Right lobe of liver (tissue), 4 donors: ENCODE measurements around the gene MYO15A.

Experiments
- POLR2A ChIP-seq: fragments of 450-650 bp; IDR thresholded peaks from one replicate; pipeline ENCODE4 v1.6.1; 2017; ENCODE audit warnings: antibody characterized with exemption, mild to moderate bottlenecking
- TF ChIP-seq, protein P1 (sequence below), 4 donors: fragments of 200-600 bp in 3 of 4; fragments of 450-650 bp in 1 of 4; IDR thresholded peaks; one replicate each; pipeline versions ENCODE4 v1.5.1 to v1.8.0; 2016 to 2022; ENCODE audit warnings: antibody characterized with exemption in 4 of 4, mild to moderate bottlenecking in 2 of 4
- donor health status: DM: no; HTN: no; CAD: no.
- donor health status: DM: no; HTN: no; CAD: no.
- donor health status: DM: no; HTN: yes; CAD: no.

GRCh38 chr17:18115517-18115916 lies 7.0 kb downstream of the MYO15A start:
- peak; percentile 41 for TF ChIP-seq POLR2A
- TF ChIP-seq, protein P1, sequence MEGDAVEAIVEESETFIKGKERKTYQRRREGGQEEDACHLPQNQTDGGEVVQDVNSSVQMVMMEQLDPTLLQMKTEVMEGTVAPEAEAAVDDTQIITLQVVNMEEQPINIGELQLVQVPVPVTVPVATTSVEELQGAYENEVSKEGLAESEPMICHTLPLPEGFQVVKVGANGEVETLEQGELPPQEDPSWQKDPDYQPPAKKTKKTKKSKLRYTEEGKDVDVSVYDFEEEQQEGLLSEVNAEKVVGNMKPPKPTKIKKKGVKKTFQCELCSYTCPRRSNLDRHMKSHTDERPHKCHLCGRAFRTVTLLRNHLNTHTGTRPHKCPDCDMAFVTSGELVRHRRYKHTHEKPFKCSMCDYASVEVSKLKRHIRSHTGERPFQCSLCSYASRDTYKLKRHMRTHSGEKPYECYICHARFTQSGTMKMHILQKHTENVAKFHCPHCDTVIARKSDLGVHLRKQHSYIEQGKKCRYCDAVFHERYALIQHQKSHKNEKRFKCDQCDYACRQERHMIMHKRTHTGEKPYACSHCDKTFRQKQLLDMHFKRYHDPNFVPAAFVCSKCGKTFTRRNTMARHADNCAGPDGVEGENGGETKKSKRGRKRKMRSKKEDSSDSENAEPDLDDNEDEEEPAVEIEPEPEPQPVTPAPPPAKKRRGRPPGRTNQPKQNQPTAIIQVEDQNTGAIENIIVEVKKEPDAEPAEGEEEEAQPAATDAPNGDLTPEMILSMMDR (IDR thresholded peaks at IDR 0.05), result no peak
